ENCODE data around the gene STK32B. TPM values are rescaled to one million over a fixed set of nuclear protein-coding genes. Genes with fewer than 3 reads are reported as not detected.

The STK32B gene
- total and polyA plus RNA-seq, 2 of the 8 experiments (the other 6 are each of a cell fraction or from before 2014, with no cell fraction given): 2.3 to 2.5 TPM

- TF ChIP-seq, protein P1, sequence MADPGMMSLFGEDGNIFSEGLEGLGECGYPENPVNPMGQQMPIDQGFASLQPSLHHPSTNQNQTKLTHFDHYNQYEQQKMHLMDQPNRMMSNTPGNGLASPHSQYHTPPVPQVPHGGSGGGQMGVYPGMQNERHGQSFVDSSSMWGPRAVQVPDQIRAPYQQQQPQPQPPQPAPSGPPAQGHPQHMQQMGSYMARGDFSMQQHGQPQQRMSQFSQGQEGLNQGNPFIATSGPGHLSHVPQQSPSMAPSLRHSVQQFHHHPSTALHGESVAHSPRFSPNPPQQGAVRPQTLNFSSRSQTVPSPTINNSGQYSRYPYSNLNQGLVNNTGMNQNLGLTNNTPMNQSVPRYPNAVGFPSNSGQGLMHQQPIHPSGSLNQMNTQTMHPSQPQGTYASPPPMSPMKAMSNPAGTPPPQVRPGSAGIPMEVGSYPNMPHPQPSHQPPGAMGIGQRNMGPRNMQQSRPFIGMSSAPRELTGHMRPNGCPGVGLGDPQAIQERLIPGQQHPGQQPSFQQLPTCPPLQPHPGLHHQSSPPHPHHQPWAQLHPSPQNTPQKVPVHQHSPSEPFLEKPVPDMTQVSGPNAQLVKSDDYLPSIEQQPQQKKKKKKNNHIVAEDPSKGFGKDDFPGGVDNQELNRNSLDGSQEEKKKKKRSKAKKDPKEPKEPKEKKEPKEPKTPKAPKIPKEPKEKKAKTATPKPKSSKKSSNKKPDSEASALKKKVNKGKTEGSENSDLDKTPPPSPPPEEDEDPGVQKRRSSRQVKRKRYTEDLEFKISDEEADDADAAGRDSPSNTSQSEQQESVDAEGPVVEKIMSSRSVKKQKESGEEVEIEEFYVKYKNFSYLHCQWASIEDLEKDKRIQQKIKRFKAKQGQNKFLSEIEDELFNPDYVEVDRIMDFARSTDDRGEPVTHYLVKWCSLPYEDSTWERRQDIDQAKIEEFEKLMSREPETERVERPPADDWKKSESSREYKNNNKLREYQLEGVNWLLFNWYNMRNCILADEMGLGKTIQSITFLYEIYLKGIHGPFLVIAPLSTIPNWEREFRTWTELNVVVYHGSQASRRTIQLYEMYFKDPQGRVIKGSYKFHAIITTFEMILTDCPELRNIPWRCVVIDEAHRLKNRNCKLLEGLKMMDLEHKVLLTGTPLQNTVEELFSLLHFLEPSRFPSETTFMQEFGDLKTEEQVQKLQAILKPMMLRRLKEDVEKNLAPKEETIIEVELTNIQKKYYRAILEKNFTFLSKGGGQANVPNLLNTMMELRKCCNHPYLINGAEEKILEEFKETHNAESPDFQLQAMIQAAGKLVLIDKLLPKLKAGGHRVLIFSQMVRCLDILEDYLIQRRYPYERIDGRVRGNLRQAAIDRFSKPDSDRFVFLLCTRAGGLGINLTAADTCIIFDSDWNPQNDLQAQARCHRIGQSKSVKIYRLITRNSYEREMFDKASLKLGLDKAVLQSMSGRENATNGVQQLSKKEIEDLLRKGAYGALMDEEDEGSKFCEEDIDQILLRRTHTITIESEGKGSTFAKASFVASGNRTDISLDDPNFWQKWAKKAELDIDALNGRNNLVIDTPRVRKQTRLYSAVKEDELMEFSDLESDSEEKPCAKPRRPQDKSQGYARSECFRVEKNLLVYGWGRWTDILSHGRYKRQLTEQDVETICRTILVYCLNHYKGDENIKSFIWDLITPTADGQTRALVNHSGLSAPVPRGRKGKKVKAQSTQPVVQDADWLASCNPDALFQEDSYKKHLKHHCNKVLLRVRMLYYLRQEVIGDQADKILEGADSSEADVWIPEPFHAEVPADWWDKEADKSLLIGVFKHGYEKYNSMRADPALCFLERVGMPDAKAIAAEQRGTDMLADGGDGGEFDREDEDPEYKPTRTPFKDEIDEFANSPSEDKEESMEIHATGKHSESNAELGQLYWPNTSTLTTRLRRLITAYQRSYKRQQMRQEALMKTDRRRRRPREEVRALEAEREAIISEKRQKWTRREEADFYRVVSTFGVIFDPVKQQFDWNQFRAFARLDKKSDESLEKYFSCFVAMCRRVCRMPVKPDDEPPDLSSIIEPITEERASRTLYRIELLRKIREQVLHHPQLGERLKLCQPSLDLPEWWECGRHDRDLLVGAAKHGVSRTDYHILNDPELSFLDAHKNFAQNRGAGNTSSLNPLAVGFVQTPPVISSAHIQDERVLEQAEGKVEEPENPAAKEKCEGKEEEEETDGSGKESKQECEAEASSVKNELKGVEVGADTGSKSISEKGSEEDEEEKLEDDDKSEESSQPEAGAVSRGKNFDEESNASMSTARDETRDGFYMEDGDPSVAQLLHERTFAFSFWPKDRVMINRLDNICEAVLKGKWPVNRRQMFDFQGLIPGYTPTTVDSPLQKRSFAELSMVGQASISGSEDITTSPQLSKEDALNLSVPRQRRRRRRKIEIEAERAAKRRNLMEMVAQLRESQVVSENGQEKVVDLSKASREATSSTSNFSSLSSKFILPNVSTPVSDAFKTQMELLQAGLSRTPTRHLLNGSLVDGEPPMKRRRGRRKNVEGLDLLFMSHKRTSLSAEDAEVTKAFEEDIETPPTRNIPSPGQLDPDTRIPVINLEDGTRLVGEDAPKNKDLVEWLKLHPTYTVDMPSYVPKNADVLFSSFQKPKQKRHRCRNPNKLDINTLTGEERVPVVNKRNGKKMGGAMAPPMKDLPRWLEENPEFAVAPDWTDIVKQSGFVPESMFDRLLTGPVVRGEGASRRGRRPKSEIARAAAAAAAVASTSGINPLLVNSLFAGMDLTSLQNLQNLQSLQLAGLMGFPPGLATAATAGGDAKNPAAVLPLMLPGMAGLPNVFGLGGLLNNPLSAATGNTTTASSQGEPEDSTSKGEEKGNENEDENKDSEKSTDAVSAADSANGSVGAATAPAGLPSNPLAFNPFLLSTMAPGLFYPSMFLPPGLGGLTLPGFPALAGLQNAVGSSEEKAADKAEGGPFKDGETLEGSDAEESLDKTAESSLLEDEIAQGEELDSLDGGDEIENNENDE (IDR thresholded peaks at IDR 0.05; ENCODE audit: insufficient replicate concordance, low read length): no peak
- TF ChIP-seq FOSL1 (IDR thresholded peaks at IDR 0.05; ENCODE audit: insufficient read depth, low read depth, low read length): no peak
- TF ChIP-seq CBX8 (IDR thresholded peaks at IDR 0.05; ENCODE audit: borderline replicate concordance, low read depth, low read length): no peak
- TF ChIP-seq NANOG (IDR thresholded peaks at IDR 0.05; ENCODE audit: insufficient read depth, low read depth, low read length, poor library complexity, severe bottlenecking): no peak
- TF ChIP-seq, protein P2, sequence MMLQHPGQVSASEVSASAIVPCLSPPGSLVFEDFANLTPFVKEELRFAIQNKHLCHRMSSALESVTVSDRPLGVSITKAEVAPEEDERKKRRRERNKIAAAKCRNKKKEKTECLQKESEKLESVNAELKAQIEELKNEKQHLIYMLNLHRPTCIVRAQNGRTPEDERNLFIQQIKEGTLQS (IDR thresholded peaks at IDR 0.05; ENCODE audit: insufficient read depth, low read depth, low read length): no peak
- TF ChIP-seq, protein P3, sequence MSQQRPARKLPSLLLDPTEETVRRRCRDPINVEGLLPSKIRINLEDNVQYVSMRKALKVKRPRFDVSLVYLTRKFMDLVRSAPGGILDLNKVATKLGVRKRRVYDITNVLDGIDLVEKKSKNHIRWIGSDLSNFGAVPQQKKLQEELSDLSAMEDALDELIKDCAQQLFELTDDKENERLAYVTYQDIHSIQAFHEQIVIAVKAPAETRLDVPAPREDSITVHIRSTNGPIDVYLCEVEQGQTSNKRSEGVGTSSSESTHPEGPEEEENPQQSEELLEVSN (IDR thresholded peaks at IDR 0.05): no peak
- no peak for TF ChIP-seq SRF (IDR thresholded peaks at IDR 0.05; ENCODE audit: low read depth, low read length)
- no peak for TF ChIP-seq EP300 (IDR thresholded peaks at IDR 0.05; ENCODE audit: borderline replicate concordance in 1 of 2, low read depth in 2 of 2, low read length in 2 of 2)
- TF ChIP-seq POU5F1 (IDR thresholded peaks at IDR 0.05; ENCODE audit: low read depth, low read length): no peak
- no peak for TF ChIP-seq GABPA (IDR thresholded peaks at IDR 0.05; ENCODE audit: borderline replicate concordance, insufficient read depth, low read length)
Observed at GRCh38 chr4:5045097-5045496, 6.2 kb upstream of the STK32B start (continued).

Measured in H1 (cell line).